HG03558 (cell line): ENCODE data around the gene ELOVL6.

Source experiments
- ATAC-seq: cut with Tn5 transposase; IDR thresholded peaks from one replicate; pipeline ENCODE4 v1.9.1; 2021; ENCODE audit warnings: moderate number of reproducible peaks; ENCODE audit not compliant: unreplicated experiment; ENCODE audit errors: extremely low read depth

Gene ELOVL6

DNA sequence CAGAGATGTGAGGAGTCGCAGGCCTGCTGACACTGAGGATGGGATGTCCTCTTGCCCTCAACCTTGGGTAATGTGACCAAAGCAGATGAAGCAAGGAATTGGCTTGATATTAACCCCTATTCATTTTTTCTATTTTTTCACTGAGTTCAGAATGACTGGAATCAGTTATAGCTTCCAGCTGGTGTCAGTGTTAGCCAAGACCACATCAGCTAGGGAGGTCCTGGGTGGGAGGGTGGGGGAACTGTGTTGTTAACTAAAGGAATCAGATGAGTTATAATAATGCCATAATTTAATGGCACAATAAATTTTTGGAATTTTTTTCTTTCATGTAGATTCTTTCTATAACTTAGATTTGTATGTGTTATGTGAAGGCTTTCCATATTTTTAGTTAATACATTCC lies 193.9 kb downstream of the ELOVL6 start:
- no peak for ATAC-seq

- no peak for ATAC-seq
These were observed 194.8 kb downstream of the ELOVL6 start for GRCh38 chr4:110003401-110004187.

GRCh38 chr4:110002326-110002725 lies 196.1 kb downstream of the ELOVL6 start:
- no peak for ATAC-seq

DNA sequence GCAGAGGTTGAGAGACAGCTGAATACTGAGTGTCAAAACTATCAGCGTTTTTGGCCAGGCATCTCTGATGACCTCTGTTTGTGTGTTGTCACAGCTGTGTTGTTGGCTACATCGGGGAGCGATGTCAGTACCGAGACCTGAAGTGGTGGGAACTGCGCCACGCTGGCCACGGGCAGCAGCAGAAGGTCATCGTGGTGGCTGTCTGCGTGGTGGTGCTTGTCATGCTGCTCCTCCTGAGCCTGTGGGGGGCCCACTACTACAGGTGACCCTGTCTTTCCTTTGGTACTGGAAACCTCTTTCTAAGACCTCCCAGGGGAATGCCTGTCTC lies 198.9 kb downstream of the ELOVL6 start:
- no peak for ATAC-seq

DNA sequence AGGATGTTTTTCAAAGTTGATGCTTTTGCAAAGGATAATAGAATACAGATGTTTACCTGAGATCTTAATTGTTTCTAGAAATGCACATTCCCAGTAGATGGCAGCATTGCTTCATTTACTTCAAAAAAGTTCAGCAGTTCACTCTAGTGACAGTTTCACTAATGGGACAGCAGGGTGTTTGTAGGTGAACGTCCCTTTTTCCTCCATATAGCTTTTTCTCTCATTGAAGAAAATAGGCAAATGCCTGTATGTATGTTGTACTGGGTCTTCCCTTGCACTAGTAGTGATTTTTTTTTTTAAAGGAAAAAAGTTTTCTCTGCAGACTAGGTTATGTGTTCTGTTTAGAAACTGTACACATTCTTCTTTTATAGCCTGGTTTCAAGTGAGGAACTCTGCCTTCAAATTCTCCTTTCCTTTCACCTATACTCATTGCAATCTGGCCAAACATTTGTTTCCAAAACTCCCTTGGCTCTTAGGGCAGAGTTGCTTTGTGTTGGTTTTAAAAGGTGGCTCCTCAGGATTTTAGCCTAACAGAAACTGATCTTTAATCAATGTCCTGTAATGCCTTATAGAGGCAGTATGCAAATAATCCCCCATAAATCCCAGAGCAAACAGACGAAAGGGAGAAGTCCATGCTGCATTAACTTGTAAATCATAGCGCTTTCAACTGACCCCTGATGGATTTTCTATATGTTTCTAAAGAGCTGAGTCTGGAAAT lies 199.4 kb downstream of the ELOVL6 start:
- ATAC-seq = no peak

GRCh38 chr4:109996526-109996925 lies 201.9 kb downstream of the ELOVL6 start:
- no peak for ATAC-seq
